ENCODE results near the gene CATSPERD. TPM values are rescaled to one million over a fixed set of nuclear protein-coding genes. Genes with fewer than 3 reads are reported as not detected.
"Not testable (repeated sequence)": the region's sequence is repeated elsewhere in the genome, so short reads cannot be mapped to it uniquely, and the experiment has no call there.

CATSPERD gene
- total RNA-seq, 2 donors from 2014 or later = not detected

DNA sequence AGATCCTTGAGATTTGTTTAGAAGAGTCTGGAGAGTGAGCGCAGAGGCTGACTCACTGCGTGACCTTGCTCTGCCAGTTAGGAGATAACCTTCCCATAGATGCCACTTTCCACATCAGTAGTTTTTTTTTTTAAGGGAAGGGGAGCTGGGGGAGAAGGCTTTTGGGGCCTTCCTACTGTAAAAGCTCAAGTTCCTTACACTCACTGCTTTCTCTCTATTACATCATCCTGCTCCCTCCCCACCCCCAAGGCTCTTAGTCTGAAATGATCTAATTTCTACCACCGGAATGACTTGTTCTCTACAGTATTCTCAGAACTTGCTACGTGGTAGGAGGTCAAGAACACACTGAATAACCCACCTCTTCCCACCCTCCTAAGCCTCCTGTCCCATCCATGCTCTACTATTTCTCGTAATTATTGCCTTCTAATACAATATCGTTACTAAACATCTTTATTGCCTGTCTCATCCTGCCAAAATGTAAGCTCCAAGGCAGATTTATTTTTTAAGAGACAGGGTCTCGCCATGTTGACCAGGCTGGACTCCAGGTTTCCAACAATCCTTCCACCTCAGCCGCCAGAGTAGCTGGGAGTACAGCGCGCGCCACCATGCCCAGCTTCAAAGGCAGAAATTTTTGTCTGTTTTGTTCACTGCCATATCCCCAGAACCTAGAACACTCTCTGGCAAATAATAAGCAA, 1.7 kb upstream of the CATSPERD start:
- peaks cover 0 to 2% of the 10 kb centered on the region in 2 donors for H3K36me3 ChIP-seq (replicated peaks in 1 of 2; ENCODE audit: insufficient read depth in 1 of 2, low read depth in 2 of 2)
- peak overlapping the region in 2 of 4 donors; percentile 93 to 98 for H3K27ac ChIP-seq
- intact Hi-C loops (cut with DNase I) = no loop called here
- H3K27me3 ChIP-seq = no peaks in the 10 kb centered on the region
- peak in 2 of 4 donors; percentile 25 to 46 for DNase-seq
- 17 to 18% methylated on average over 11 of the region's 11 CpGs for WGBS, 2 donors
- H3K4me3 ChIP-seq = peak overlapping the region in 1 of 2 donors; percentile 99
- TF ChIP-seq, protein P1, sequence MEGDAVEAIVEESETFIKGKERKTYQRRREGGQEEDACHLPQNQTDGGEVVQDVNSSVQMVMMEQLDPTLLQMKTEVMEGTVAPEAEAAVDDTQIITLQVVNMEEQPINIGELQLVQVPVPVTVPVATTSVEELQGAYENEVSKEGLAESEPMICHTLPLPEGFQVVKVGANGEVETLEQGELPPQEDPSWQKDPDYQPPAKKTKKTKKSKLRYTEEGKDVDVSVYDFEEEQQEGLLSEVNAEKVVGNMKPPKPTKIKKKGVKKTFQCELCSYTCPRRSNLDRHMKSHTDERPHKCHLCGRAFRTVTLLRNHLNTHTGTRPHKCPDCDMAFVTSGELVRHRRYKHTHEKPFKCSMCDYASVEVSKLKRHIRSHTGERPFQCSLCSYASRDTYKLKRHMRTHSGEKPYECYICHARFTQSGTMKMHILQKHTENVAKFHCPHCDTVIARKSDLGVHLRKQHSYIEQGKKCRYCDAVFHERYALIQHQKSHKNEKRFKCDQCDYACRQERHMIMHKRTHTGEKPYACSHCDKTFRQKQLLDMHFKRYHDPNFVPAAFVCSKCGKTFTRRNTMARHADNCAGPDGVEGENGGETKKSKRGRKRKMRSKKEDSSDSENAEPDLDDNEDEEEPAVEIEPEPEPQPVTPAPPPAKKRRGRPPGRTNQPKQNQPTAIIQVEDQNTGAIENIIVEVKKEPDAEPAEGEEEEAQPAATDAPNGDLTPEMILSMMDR (IDR thresholded peaks at IDR 0.05) = no peak
- peak in 2 of 3 donors; percentile 39 to 43 for TF ChIP-seq POLR2A (IDR thresholded peaks at IDR 0.05)
- H3K4me1 ChIP-seq = peaks cover 31% of the 10 kb centered on the region
- no peaks in the 10 kb centered on the region for H3K9me3 ChIP-seq
- no peak for ATAC-seq

DNA sequence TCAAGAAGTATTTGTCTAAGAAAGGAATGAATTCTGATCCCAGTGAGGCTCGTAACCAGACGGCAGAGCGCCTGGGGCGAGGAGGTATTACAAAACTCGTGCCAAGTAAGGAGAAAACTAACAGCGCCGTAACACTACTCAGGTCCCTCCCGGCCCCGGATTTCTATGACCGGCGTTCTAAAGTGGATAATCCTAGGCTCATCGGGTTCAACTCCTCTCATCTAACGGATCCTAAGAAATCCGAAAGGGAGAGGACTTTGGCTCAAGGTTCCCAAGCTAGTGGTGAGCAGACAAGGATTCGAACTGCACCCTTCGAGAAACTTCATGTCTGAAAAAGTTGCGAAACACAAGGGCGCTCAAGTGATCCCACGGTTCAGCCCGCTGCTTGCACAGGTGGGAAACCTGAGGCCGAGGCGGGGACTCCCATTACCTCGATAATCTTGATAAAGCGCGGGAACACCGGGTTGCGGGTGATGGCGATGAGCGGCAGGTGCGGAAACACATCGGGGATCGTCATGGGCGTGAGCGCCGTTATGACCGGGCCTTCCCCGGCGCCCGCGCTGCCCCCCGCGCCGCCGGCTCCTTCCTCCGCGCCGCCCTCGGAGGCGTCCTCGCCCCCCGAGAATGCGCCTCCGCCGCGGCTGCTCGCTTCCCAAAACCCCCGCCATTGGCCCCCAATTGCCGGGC, 1.0 kb upstream of the CATSPERD start:
- ATAC-seq (no peak), DNase-seq (peak in 1 of 4 donors; percentile 23)
- WGBS, 2 donors = 0% methylated on average over 26 to 58 of the region's 58 CpGs
- Histone ChIP-seq H3K27me3 (no peaks in the 10 kb centered on the region), H3K9me3 (no peaks in the 10 kb centered on the region), H3K36me3 (replicated peaks in 1 of 2; ENCODE audit: insufficient read depth in 1 of 2, low read depth in 2 of 2) (no peaks in the 10 kb centered on the region), H3K4me3 (peak overlapping the region; percentile 99), H3K4me1 (peaks cover 31% of the 10 kb centered on the region), H3K27ac (peak overlapping the region; percentile 75 to 98 (median 88))
- intact Hi-C loops (cut with DNase I) = no loop called here
- TF ChIP-seq, protein P1 (IDR thresholded peaks at IDR 0.05) = no peak
- TF ChIP-seq POLR2A (IDR thresholded peaks at IDR 0.05) = no peak

DNA sequence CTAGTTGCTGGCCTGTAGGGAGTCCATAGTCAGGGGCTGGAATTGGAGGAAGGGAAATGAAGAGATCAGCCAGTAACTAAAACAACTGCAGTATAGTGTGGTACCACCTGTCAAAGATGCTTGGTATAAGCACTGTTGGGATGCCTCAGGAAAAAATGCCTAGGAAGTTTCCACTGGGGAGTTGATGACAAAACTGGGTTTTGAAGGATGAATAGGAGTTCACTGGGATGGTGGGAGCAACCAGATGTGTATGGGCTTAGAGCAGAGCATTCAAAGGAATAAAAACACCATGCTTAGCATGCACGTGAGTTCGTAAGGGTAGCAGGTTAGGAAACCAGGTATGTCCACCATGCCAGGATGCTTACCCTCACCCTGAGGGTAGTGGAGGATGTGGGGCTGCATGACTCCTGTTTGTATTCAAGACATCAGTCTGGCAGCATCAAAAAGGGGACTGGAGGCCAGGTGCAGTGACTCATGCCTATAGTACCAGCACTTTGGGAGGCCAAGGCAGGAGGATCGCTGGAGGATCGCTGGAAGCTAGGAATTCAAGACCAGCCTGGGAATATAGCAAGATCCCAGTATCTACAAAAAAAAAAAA, 7.1 kb downstream of the CATSPERD start:
- H3K27me3 ChIP-seq = no peaks in the 10 kb centered on the region
- DNase-seq = no peak
- H3K4me1 ChIP-seq = no peaks in the 10 kb centered on the region
- no peak for ATAC-seq
- WGBS, 2 donors = 75 to 81% methylated on average over 4 of the region's 4 CpGs
- no peaks in the 10 kb centered on the region for H3K9me3 ChIP-seq
- no peaks in the 10 kb centered on the region for H3K36me3 ChIP-seq (replicated peaks in 1 of 2; ENCODE audit: insufficient read depth in 1 of 2, low read depth in 2 of 2)
- intact Hi-C loops (cut with DNase I) = no loop called here
- no peak overlapping the region for H3K27ac ChIP-seq
- no peak overlapping the region for H3K4me3 ChIP-seq
- TF ChIP-seq, protein P1 (IDR thresholded peaks at IDR 0.05) = no peak
- no peak for TF ChIP-seq POLR2A (IDR thresholded peaks at IDR 0.05)

DNA sequence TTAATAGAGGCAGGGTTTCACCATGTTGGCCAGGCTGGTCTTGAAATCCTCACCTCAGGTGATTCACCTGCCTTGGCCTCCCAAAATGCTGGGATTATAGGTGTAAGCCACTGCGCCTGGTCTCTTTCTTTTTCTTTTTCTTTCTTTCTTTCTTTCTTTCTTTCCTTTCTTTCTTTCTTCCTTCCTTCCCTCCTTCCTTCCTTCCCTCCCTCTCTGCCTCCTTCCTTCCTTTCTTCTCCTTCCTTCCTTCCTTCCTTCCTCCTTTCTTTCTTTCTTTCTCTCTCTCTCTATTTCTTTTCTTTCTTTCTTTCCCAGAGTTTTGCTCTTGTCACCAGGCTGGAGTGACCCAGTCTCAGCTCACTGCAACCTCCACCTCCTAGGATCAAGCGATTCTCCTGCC, 12.7 kb downstream of the CATSPERD start:
- not testable (repeated sequence) for H3K36me3 ChIP-seq (replicated peaks in 1 of 2; ENCODE audit: insufficient read depth in 1 of 2, low read depth in 2 of 2)
- WGBS, 2 donors = 81 to 84% methylated on average over 2 of the region's 2 CpGs

DNA sequence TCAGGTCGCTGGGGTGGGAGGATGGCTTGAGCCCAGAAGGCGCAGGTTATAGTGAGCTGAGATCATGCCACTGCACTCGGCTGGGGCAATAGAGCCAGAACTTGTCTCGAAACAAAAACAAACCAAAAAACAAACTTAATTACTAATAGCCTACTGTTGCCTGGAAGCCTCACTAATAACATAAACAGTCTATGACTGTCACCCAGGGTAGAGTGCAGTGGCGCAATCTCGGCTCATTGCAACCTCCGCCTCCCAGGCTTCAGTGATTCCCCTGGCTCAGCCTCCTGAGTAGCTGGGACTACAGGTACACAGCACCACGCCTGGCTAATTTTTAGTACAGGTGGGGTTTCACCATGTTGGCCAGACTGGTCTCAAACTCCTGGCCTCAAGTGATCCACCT, 18.0 kb downstream of the CATSPERD start:
- Histone ChIP-seq H3K27me3 (no peaks in the 10 kb centered on the region), H3K4me1 (no peaks in the 10 kb centered on the region), H3K36me3 (replicated peaks in 1 of 2; ENCODE audit: insufficient read depth in 1 of 2, low read depth in 2 of 2) (no peaks in the 10 kb centered on the region), H3K27ac (no peak overlapping the region), H3K4me3 (no peak overlapping the region), H3K9me3 (no peaks in the 10 kb centered on the region)
- DNase-seq (no peak), ATAC-seq (no peak)
- intact Hi-C loops (cut with DNase I) = no loop called here
- 74 to 79% methylated on average over 7 to 8 of the region's 8 CpGs for WGBS, 2 donors
- TF ChIP-seq, protein P1 (IDR thresholded peaks at IDR 0.05) = no peak
- TF ChIP-seq POLR2A (IDR thresholded peaks at IDR 0.05) = no peak

More for the DNA sequence above, 12.7 kb downstream of the CATSPERD start:
- H3K4me3 ChIP-seq; H3K27ac ChIP-seq; H3K9me3 ChIP-seq; ATAC-seq; intact Hi-C loops (cut with DNase I); H3K27me3 ChIP-seq; DNase-seq; H3K4me1 ChIP-seq: not testable (repeated sequence)

Measured in body of pancreas (tissue), 4 donors.